Ovary (tissue), 3 donors: ENCODE measurements around the gene SPAG8.

ENCODE experiments used
- CTCF ChIP-seq, 3 donors: fragments of 450-650 bp in 2 of 3; fragments of 200-600 bp in 1 of 3; IDR thresholded peaks; one replicate each; pipeline versions ENCODE4 v1.5.1 to v1.8.0; 2016 to 2022; ENCODE audit warnings: antibody characterized with exemption in 3 of 3, mild to moderate bottlenecking in 1 of 3
- POLR2A ChIP-seq: fragments of 450-650 bp; IDR thresholded peaks from one replicate; pipeline ENCODE4 v1.6.1; 2017; ENCODE audit warnings: antibody characterized with exemption, mild to moderate bottlenecking, moderate library complexity
- donor health status: DM: no; HTN: no; CAD: no.

- TF ChIP-seq CTCF (IDR thresholded peaks at IDR 0.05): no peak
- no peak for TF ChIP-seq POLR2A
Measured at GRCh38 chr9:35769763-35770162, 42.3 kb downstream of the SPAG8 start.
